Measurements from ENCODE around the gene PLA2R1. TPM values are rescaled to one million over a fixed set of nuclear protein-coding genes. Genes with fewer than 3 reads are reported as not detected.
"Not testable (repeated sequence)": the region's sequence is repeated elsewhere in the genome, so short reads cannot be mapped to it uniquely, and the experiment has no call there.

Gene PLA2R1
- polyA plus RNA-seq, 1 donor from 2014 or later = 0.69 TPM

DNA sequence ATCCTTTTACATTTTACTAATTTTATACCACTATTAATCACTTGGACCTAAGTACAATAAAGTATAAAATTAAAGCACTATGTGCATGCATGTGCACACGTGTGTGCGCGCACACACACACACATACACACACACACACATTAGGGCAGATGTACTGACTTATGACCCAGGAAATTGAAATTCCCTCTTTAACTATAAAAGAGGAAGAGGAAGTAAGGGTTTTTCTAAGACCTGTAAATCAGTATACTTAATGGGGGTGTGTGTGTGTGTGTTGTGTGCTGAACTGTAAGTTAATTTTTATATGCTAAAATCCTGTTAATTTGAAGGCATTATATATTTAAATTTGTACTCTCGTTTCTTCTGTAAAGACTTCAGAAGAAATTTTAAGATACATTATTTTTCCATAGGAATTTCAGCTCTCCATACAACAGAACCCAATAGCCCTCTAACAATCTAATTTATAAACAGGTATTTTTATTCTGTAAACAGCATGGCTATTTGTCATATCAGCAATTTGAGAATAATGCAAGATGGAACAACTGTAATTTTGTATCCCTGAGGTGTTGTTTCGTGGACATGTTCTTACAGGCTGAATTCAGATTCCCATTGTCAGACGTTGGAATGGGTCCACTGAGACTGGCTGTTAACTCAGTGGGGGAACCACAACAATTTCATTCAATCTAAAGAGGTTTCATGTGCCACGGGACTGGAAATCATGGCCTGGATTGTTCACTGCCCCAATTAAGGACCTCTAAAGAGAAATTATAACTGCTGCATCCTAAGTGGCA lies 90.9 kb downstream of the PLA2R1 start:
- no peak overlapping the region for H3K4me3 ChIP-seq (ENCODE audit: low read length)
- H3F3A ChIP-seq (ENCODE audit: insufficient read depth, low read length, poor library complexity, severe bottlenecking) = no peaks in the 10 kb centered on the region
- no peak overlapping the region for H3K27ac ChIP-seq (ENCODE audit: low read length)
- H4K20me1 ChIP-seq (ENCODE audit: insufficient read depth) = no peaks in the 10 kb centered on the region
- peak; percentile 37 for TF ChIP-seq POLR2AphosphoS5 (IDR thresholded peaks at IDR 0.05)
- TF ChIP-seq MXI1 (conservative IDR thresholded peaks at IDR 0.05; ENCODE audit: poor library complexity, severe bottlenecking) = no peak
- no peak for TF ChIP-seq RAD21 (conservative IDR thresholded peaks at IDR 0.05)
- TF ChIP-seq EP300 (conservative IDR thresholded peaks at IDR 0.05; ENCODE audit: poor library complexity, severe bottlenecking) = no peak
- no peaks in the 10 kb centered on the region for H3K36me3 ChIP-seq (ENCODE audit: insufficient read depth, low read length)
- no peaks in the 10 kb centered on the region for H3K79me2 ChIP-seq (replicated peaks; ENCODE audit: insufficient read depth, low read length)
- H2AFZ ChIP-seq (ENCODE audit: low read depth, low read length) = no peak overlapping the region
- H3K9me2 ChIP-seq (ENCODE audit: insufficient read depth, low read length) = no peaks in the 10 kb centered on the region
- H3K9ac ChIP-seq (ENCODE audit: low read length) = no peak overlapping the region
- no peaks in the 10 kb centered on the region for H3K9me3 ChIP-seq (ENCODE audit: low read length)
- H3K27me3 ChIP-seq (ENCODE audit: insufficient read depth, low read depth, low read length) = no peaks in the 10 kb centered on the region
- no peak overlapping the region for H3K4me2 ChIP-seq (ENCODE audit: low read length)

DNA sequence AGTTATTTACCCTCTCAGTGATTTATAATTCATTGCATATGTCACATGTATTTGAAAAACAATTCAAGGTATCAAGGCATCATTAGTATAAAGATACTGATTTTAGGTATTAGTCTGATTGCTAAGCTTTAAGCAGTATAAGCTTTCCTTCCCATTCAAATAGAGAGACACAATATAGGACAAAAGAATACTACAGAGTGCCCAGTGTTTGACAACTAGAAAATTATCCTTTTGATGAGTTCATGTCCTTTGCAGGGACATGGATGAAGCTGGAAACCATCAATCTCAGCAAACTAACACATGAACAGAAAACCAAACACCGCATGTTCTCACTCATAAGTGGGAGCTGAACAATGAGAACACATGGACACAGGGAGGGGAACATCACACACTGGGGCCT lies 91.9 kb downstream of the PLA2R1 start:
- H3K27me3 ChIP-seq (ENCODE audit: insufficient read depth, low read depth, low read length); H4K20me1 ChIP-seq (ENCODE audit: insufficient read depth); H3F3A ChIP-seq (ENCODE audit: insufficient read depth, low read length, poor library complexity, severe bottlenecking); H3K4me3 ChIP-seq (ENCODE audit: low read length); H3K9me3 ChIP-seq (ENCODE audit: low read length); H3K27ac ChIP-seq (ENCODE audit: low read length); H3K9ac ChIP-seq (ENCODE audit: low read length); H2AFZ ChIP-seq (ENCODE audit: low read depth, low read length); H3K4me2 ChIP-seq (ENCODE audit: low read length); H3K9me2 ChIP-seq (ENCODE audit: insufficient read depth, low read length); H3K36me3 ChIP-seq (ENCODE audit: insufficient read depth, low read length); H3K79me2 ChIP-seq (replicated peaks; ENCODE audit: insufficient read depth, low read length): not testable (repeated sequence)

DNA sequence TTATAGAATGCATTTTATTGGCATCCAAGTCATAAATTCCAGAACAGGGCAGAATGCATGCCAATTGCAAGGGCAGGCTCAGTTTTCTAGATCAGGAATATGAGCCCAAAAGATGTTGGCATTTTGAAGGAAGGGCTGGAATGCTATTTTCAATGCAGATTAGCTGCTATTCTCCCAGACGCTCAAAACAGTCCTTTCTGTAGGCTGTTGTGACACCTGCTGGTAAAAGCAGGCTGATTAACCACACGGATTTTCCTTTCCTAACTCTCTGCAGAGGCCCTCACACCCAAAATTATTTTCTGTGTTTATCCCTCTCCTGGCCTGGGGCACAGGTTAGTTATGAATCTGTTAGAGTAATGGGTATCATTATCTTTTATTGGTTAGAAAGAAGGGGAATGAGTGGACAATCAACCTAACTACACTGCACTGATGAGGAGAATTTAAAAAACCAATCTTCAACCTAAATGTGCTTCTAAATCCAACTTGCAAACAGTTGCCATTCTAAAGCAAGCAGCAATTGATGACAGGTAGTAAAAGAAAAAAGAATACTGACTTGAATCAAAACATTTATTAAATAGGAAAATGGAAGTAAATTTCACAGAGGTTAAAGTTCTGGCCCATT lies 94.0 kb downstream of the PLA2R1 start:
- no peak overlapping the region for H3K9ac ChIP-seq (ENCODE audit: low read length)
- no peaks in the 10 kb centered on the region for H3K9me3 ChIP-seq (ENCODE audit: low read length)
- H3K4me2 ChIP-seq (ENCODE audit: low read length) = no peak overlapping the region
- H3K27me3 ChIP-seq (ENCODE audit: insufficient read depth, low read depth, low read length) = no peaks in the 10 kb centered on the region
- no peaks in the 10 kb centered on the region for H3F3A ChIP-seq (ENCODE audit: insufficient read depth, low read length, poor library complexity, severe bottlenecking)
- TF ChIP-seq EZH2 (IDR thresholded peaks at IDR 0.05; ENCODE audit: borderline replicate concordance, insufficient read depth, low read length, poor library complexity, severe bottlenecking) = no peak
- no peak for TF ChIP-seq POLR2AphosphoS5 (IDR thresholded peaks at IDR 0.05)
- no peak for TF ChIP-seq TAF1 (IDR thresholded peaks at IDR 0.05; ENCODE audit: low read depth)
- no peak for TF ChIP-seq EP300 (conservative IDR thresholded peaks at IDR 0.05; ENCODE audit: poor library complexity, severe bottlenecking)
- TF ChIP-seq REST (IDR thresholded peaks at IDR 0.05; ENCODE audit: borderline replicate concordance) = no peak
- peak; percentile 89 for TF ChIP-seq CTCF (IDR thresholded peaks at IDR 0.05; ENCODE audit: poor library complexity, severe bottlenecking)
- TF ChIP-seq SMC3 (conservative IDR thresholded peaks at IDR 0.05; ENCODE audit: poor library complexity) = peak; percentile 87
- no peak for TF ChIP-seq MXI1 (conservative IDR thresholded peaks at IDR 0.05; ENCODE audit: poor library complexity, severe bottlenecking)
- peak; percentile 92 for TF ChIP-seq RAD21 (conservative IDR thresholded peaks at IDR 0.05)
- H4K20me1 ChIP-seq (ENCODE audit: insufficient read depth) = no peaks in the 10 kb centered on the region
- no peak overlapping the region for H2AFZ ChIP-seq (ENCODE audit: low read depth, low read length)
- no peak overlapping the region for H3K27ac ChIP-seq (ENCODE audit: low read length)
- H3K4me3 ChIP-seq (ENCODE audit: low read length) = no peak overlapping the region
- H3K79me2 ChIP-seq (replicated peaks; ENCODE audit: insufficient read depth, low read length) = no peaks in the 10 kb centered on the region
- H3K36me3 ChIP-seq (ENCODE audit: insufficient read depth, low read length) = no peaks in the 10 kb centered on the region
- H3K9me2 ChIP-seq (ENCODE audit: insufficient read depth, low read length) = no peaks in the 10 kb centered on the region

All from neural cell (in vitro differentiated cells).